Mammary epithelial cell (primary cell): ENCODE data around the gene LRRN4.

ENCODE experiments used
- EZH2 ChIP-seq: IDR thresholded peaks from 2 replicates; pipeline ENCODE4 v1.6.1; 2012; ENCODE audit warnings: low read length, inconsistent platforms, borderline replicate concordance
- TF ChIP-seq, protein P1 (sequence below), 2 donors: IDR thresholded peaks in 1 of 2; conservative IDR thresholded peaks in 1 of 2; 2 replicates each; pipeline ENCODE4 v1.5.1; 2011 to 2012; ENCODE audit warnings: inconsistent platforms in 2 of 2, low read length in 2 of 2, mild to moderate bottlenecking in 2 of 2, control low read depth in 1 of 2, low read depth in 1 of 2; ENCODE audit not compliant: insufficient read depth in 1 of 2; ENCODE audit errors: extremely low read depth in 1 of 2

DNA sequence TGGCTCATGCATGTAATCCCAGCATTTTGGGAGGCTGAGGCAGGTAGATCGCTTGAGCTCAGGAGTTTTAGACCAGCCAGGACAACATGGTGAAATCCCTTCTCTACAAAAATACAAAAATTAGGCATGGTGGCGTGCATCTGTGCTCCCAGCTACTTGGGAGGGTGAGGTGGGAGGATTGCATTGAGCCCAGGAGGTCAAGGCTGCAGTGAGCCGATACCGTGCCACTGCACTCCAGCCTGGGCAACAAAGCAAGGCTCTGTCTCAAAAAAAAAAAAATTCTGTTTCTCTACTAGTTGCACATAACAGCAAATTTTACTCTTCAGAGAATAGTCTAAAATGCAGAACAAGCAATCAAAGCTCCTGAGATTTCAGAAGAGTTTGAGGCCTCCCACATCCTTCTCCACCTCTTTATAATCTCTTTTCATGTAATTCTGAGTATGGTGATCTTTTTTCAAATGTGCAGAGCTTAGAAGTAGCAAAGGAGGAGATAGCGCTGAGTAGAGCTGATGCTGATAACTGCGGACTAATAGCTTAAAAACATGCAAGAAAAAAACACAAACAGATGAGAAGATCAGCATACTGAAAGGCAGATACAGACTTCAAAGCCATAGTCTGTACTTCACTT lies 23.3 kb downstream of the LRRN4 start:
- TF ChIP-seq, protein P1, sequence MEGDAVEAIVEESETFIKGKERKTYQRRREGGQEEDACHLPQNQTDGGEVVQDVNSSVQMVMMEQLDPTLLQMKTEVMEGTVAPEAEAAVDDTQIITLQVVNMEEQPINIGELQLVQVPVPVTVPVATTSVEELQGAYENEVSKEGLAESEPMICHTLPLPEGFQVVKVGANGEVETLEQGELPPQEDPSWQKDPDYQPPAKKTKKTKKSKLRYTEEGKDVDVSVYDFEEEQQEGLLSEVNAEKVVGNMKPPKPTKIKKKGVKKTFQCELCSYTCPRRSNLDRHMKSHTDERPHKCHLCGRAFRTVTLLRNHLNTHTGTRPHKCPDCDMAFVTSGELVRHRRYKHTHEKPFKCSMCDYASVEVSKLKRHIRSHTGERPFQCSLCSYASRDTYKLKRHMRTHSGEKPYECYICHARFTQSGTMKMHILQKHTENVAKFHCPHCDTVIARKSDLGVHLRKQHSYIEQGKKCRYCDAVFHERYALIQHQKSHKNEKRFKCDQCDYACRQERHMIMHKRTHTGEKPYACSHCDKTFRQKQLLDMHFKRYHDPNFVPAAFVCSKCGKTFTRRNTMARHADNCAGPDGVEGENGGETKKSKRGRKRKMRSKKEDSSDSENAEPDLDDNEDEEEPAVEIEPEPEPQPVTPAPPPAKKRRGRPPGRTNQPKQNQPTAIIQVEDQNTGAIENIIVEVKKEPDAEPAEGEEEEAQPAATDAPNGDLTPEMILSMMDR (conservative IDR thresholded peaks at IDR 0.05 in 1 of 2, IDR thresholded peaks at IDR 0.05 in 1 of 2; ENCODE audit: extremely low read depth in 1 of 2, insufficient read depth in 1 of 2, low read depth in 1 of 2, low read length in 2 of 2), result no peak
- TF ChIP-seq EZH2, result no peak
